ENCODE results near the gene GPR63. TPM values are rescaled to one million over a fixed set of nuclear protein-coding genes. Genes with fewer than 3 reads are reported as not detected.

Gene GPR63
- total and polyA plus RNA-seq, 7 experiments from 2014 or later = 0.20 to 3.1 (median 0.36) TPM; not detected in 1

Other genes with a start within 250 kb of the GPR63 start
- gene NDUFAF4, start 60.4 kb upstream of the GPR63 start, total RNA-seq = 10 to 100 TPM; 25.1 to 34.2 (median 28.4) TPM
- 10 to 100 TPM; 65.6 to 75.6 TPM for gene NDUFAF4, start 60.4 kb upstream of the GPR63 start, polyA plus RNA-seq
- gene KLHL32, start 87.3 kb upstream of the GPR63 start, total RNA-seq = 1 to 10 TPM in 4 of 5 experiments, under 1 TPM in 1; 0.63 to 5.6 (median 1.6) TPM
- gene KLHL32, start 87.3 kb upstream of the GPR63 start, polyA plus RNA-seq = 1 to 10 TPM; 2.9 TPM

All from naive thymus-derived CD4-positive, alpha-beta T cell (primary cell).